Activated naive CD8-positive, alpha-beta T cell treated with anti-CD3 and anti-CD28 coated beads, Interleukin-2, amount 50 U/mL, for 16 hours (primary cell): ENCODE measurements around the gene TKT.

Experiments
- DNase-seq: peaks from one replicate; pipeline ENCODE4 v3.0.0-alpha.2; 2020; ENCODE audit warnings: low read depth, low spot score

Gene TKT

GRCh38 chr3:53181024-53181371 lies 74.8 kb downstream of the TKT start:
- DNase-seq = no peak

- no peak for DNase-seq
Observed at GRCh38 chr3:53180305-53181023, 75.4 kb downstream of the TKT start.

DNA sequence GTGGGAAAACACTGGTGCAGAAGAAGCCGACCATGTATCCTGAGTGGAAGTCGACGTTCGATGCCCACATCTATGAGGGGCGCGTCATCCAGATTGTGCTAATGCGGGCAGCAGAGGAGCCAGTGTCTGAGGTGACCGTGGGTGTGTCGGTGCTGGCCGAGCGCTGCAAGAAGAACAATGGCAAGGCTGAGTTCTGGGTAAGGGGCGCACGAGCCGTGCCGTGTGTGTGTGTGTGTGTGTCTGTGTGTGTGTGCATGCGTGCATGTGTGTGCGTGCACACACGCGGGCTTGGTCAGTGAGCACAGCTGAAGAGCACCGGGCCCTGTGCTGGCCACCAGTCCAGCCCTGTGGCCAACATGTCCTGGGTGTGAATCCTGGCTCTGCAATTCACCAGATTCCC lies 76.2 kb downstream of the TKT start:
- no peak for DNase-seq

DNA sequence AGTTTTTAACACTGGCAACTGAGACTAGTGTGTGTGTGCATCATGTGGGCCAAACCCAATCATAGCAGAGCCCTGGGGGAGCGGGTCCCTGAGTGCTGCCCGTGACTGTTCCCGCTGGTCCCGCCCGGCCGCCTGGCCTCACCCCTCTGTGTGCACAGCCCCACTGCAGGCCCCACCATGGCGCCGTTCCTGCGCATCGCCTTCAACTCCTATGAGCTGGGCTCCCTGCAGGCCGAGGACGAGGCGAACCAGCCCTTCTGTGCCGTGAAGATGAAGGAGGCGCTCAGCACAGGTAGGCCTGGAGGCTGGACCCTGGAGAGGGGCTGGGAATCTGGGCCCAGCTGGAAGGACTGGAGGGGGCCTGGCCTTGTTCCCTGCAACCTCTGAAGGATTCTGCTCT lies 77.6 kb downstream of the TKT start:
- no peak for DNase-seq

DNA sequence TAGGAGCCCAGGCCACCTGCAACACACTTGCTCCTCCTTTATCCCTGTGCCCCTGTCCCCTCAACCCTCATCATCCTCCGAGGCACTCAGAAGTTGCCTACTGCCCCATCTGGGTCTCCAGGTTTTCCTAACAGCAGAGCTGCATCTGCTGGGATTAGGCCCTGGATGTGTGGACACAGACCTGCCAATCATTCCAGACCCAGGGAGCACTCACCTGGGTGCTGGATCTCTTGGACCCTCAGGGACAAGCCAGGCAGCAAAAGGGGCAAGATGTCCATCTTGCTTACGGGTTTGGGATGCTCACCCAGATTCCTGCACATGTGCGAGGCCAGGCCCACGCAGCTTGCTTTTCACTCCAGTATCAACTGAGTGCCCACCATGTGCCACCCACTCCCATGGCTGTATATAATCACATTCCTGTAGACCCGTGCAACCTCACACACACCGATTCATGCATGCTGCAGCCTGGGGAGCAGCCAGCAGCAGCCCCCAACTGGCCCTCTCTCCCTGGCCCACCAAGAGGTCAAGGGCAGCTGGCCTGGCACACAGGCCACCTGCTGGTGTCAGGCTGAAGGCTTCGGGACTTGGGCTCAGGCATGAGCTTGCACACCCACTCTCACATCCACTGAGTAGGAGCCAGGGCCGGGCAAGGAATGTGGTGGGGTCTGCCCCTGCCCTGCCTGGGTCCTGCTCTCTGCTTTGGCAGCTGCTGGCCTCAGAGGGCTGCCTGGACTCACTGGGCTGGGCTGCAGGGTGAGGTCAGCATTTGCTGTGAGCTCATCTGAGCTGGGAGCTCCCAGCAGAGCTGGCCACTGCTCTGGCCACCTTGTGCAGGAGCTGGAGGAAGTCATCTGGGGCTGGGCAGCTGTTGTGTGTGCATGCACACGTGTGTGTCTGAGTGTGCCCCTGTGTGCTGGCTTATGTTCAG lies 79.9 kb downstream of the TKT start:
- DNase-seq = no peak
